Measurements from ENCODE around the gene LDLRAD4. TPM values are rescaled to one million over a fixed set of nuclear protein-coding genes. Genes with fewer than 3 reads are reported as not detected.

LDLRAD4 gene
- total RNA-seq, 1 experiment from 2014 or later, result 1.7 TPM

- POLR2A ChIA-PET (ENCODE audit: unreplicated experiment), result interaction anchor here (0.6 kb wide), 1 partner anchor 30 kb away, joined by 4 read pairs; no protein-coding TSS in a partner anchor
- BruUV-seq (replicated peaks), result no TSS peak
- Histone ChIP-seq H3K9me3 (ENCODE audit: insufficient read depth, low read depth) (no peaks in the 10 kb centered on the region), H3K9me2 (ENCODE audit: insufficient read depth) (no peaks in the 10 kb centered on the region), H3K36me3 (ENCODE audit: low read depth) (no peaks in the 10 kb centered on the region), H3K4me3 (no peak overlapping the region), H3K79me2 (ENCODE audit: low read depth) (no peaks in the 10 kb centered on the region), H3K4me2 (no peak overlapping the region), H3F3A (ENCODE audit: insufficient read depth, low read depth) (no peaks in the 10 kb centered on the region), H3K27ac (no peak overlapping the region), H2AFZ (no peak overlapping the region), H3K4me1 (replicated peaks; ENCODE audit: insufficient read depth) (no peaks in the 10 kb centered on the region), H3K27me3 (ENCODE audit: insufficient read depth, low read depth) (peaks cover 48% of the 10 kb centered on the region), H4K20me1 (ENCODE audit: insufficient read depth) (no peaks in the 10 kb centered on the region)
- CTCF ChIA-PET, result no interaction called here
- intact Hi-C loops (cut with micrococcal nuclease; ENCODE audit: unreplicated experiment), result no loop called here
- no peak for DNase-seq
- TF ChIP-seq EZH2 (IDR thresholded peaks at IDR 0.05; ENCODE audit: low read depth) (no peak), CTCF (conservative IDR thresholded peaks at IDR 0.05) (no peak)
Measured at GRCh38 chr18:13199169-13199568, 19.4 kb upstream of the LDLRAD4 start.

- Histone ChIP-seq H3K79me2 (ENCODE audit: low read depth) (no peaks in the 10 kb centered on the region), H3K9me3 (ENCODE audit: insufficient read depth, low read depth) (no peaks in the 10 kb centered on the region), H3K27me3 (ENCODE audit: insufficient read depth, low read depth) (peaks cover 50% of the 10 kb centered on the region), H2AFZ (no peak overlapping the region), H3K4me1 (replicated peaks; ENCODE audit: insufficient read depth) (no peaks in the 10 kb centered on the region), H3K4me3 (no peak overlapping the region), H3K4me2 (no peak overlapping the region), H3F3A (ENCODE audit: insufficient read depth, low read depth) (no peaks in the 10 kb centered on the region), H3K9me2 (ENCODE audit: insufficient read depth) (no peaks in the 10 kb centered on the region), H4K20me1 (ENCODE audit: insufficient read depth) (no peaks in the 10 kb centered on the region), H3K27ac (no peak overlapping the region), H3K36me3 (ENCODE audit: low read depth) (no peaks in the 10 kb centered on the region)
- POLR2A ChIA-PET (ENCODE audit: unreplicated experiment), result no interaction called here
- no peak for DNase-seq
- no TSS peak for BruUV-seq (replicated peaks)
- intact Hi-C loops (cut with micrococcal nuclease; ENCODE audit: unreplicated experiment), result no loop called here
- TF ChIP-seq CTCF (conservative IDR thresholded peaks at IDR 0.05) (no peak), EZH2 (IDR thresholded peaks at IDR 0.05; ENCODE audit: low read depth) (no peak)
- CTCF ChIA-PET, result interaction anchor here (0.6 kb wide), 1 partner anchor 859 kb away, joined by 4 read pairs; no protein-coding TSS in a partner anchor
Measured at GRCh38 chr18:13201292-13201691, 17.3 kb upstream of the LDLRAD4 start.

- Histone ChIP-seq H3K79me2 (ENCODE audit: low read depth) (no peaks in the 10 kb centered on the region), H3K4me1 (replicated peaks; ENCODE audit: insufficient read depth) (no peaks in the 10 kb centered on the region), H3F3A (ENCODE audit: insufficient read depth, low read depth) (no peaks in the 10 kb centered on the region), H3K4me3 (no peak overlapping the region), H3K9me3 (ENCODE audit: insufficient read depth, low read depth) (no peaks in the 10 kb centered on the region), H2AFZ (no peak overlapping the region), H3K36me3 (ENCODE audit: low read depth) (no peaks in the 10 kb centered on the region), H3K9me2 (ENCODE audit: insufficient read depth) (no peaks in the 10 kb centered on the region), H4K20me1 (ENCODE audit: insufficient read depth) (no peaks in the 10 kb centered on the region), H3K4me2 (no peak overlapping the region), H3K27me3 (ENCODE audit: insufficient read depth, low read depth) (peaks cover 52% of the 10 kb centered on the region), H3K27ac (no peak overlapping the region)
- CTCF ChIA-PET, result no interaction called here
- intact Hi-C loops (cut with micrococcal nuclease; ENCODE audit: unreplicated experiment), result no loop called here
- BruUV-seq (replicated peaks), result no TSS peak
- TF ChIP-seq EZH2 (IDR thresholded peaks at IDR 0.05; ENCODE audit: low read depth) (no peak), CTCF (conservative IDR thresholded peaks at IDR 0.05) (no peak)
- POLR2A ChIA-PET (ENCODE audit: unreplicated experiment), result no interaction called here
- DNase-seq, result no peak
Measured at GRCh38 chr18:13202571-13202970, 16.0 kb upstream of the LDLRAD4 start.

Data from PC-9 (cell line).